Ishikawa (cell line): Measurements from ENCODE around the gene LRCOL1.

ENCODE experiments used
- CEBPB ChIP-seq: IDR thresholded peaks from 2 replicates; pipeline ENCODE4 v1.6.1; 2012
- CREB1 ChIP-seq: IDR thresholded peaks from 2 replicates; pipeline ENCODE4 v1.6.1; 2012; ENCODE audit warnings: low read depth
- EGR1 ChIP-seq: IDR thresholded peaks from 2 replicates; pipeline ENCODE4 v1.6.1; 2012
- EP300 ChIP-seq: IDR thresholded peaks from 2 replicates; pipeline ENCODE4 v1.6.1; 2012; ENCODE audit warnings: borderline replicate concordance
- FOXM1 ChIP-seq: IDR thresholded peaks from 2 replicates; pipeline ENCODE4 v1.6.1; 2012; ENCODE audit warnings: low read depth, borderline replicate concordance
- NFIC ChIP-seq: IDR thresholded peaks from 2 replicates; pipeline ENCODE4 v1.6.1; 2012
- RAD21 ChIP-seq: IDR thresholded peaks from 2 replicates; pipeline ENCODE4 v1.6.1; 2012; ENCODE audit warnings: low read depth
- TAF1 ChIP-seq: IDR thresholded peaks from 2 replicates; pipeline ENCODE4 v1.6.1; 2012; ENCODE audit warnings: low read depth, mild to moderate bottlenecking
- TCF12 ChIP-seq: IDR thresholded peaks from 2 replicates; pipeline ENCODE4 v1.6.1; 2012; ENCODE audit warnings: low read depth
- TEAD4 ChIP-seq: IDR thresholded peaks from 2 replicates; pipeline ENCODE4 v1.6.1; 2012
- USF1 ChIP-seq: IDR thresholded peaks from 2 replicates; pipeline ENCODE4 v1.6.1; 2012
- YY1 ChIP-seq: IDR thresholded peaks from 2 replicates; pipeline ENCODE4 v1.6.1; 2012; ENCODE audit warnings: low read depth
- ZBTB7A ChIP-seq: IDR thresholded peaks from 2 replicates; pipeline ENCODE4 v1.6.1; 2012; ENCODE audit warnings: low read depth
- TF ChIP-seq, protein P1 (sequence below): IDR thresholded peaks from 2 replicates; pipeline ENCODE4 v1.6.1; 2012; ENCODE audit warnings: low read depth, mild to moderate bottlenecking
- TF ChIP-seq, protein P2 (sequence below): IDR thresholded peaks from 2 replicates; pipeline ENCODE4 v1.6.1; 2012

The LRCOL1 gene

GRCh38 chr12:132619386-132620112 is 9.2 kb upstream of the LRCOL1 start:
- no peak for TF ChIP-seq TAF1
- TF ChIP-seq, protein P1, sequence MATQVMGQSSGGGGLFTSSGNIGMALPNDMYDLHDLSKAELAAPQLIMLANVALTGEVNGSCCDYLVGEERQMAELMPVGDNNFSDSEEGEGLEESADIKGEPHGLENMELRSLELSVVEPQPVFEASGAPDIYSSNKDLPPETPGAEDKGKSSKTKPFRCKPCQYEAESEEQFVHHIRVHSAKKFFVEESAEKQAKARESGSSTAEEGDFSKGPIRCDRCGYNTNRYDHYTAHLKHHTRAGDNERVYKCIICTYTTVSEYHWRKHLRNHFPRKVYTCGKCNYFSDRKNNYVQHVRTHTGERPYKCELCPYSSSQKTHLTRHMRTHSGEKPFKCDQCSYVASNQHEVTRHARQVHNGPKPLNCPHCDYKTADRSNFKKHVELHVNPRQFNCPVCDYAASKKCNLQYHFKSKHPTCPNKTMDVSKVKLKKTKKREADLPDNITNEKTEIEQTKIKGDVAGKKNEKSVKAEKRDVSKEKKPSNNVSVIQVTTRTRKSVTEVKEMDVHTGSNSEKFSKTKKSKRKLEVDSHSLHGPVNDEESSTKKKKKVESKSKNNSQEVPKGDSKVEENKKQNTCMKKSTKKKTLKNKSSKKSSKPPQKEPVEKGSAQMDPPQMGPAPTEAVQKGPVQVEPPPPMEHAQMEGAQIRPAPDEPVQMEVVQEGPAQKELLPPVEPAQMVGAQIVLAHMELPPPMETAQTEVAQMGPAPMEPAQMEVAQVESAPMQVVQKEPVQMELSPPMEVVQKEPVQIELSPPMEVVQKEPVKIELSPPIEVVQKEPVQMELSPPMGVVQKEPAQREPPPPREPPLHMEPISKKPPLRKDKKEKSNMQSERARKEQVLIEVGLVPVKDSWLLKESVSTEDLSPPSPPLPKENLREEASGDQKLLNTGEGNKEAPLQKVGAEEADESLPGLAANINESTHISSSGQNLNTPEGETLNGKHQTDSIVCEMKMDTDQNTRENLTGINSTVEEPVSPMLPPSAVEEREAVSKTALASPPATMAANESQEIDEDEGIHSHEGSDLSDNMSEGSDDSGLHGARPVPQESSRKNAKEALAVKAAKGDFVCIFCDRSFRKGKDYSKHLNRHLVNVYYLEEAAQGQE = no peak
- no peak for TF ChIP-seq TCF12
- TF ChIP-seq USF1 = no peak
- no peak for TF ChIP-seq EGR1
- TF ChIP-seq YY1 = no peak
- TF ChIP-seq ZBTB7A = no peak
- no peak for TF ChIP-seq NFIC

DNA sequence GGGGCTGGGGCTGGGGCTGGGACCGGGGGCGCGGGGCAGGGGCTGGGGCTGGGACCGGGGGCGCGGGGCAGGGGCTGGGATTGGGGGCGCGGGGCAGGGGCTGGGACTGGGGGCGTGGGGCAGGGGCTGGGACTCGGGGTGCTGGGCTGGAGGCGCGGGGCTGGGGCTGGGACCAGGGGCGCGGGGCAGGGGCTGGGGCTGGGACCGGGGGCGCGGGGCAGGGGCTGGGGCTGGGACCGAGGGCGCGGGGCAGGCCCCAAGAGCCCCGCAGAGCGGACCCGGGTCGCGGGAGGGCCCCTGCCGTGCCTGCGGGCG is 8.6 kb upstream of the LRCOL1 start:
- TF ChIP-seq FOXM1 = no peak
- TF ChIP-seq CREB1 = no peak
- TF ChIP-seq TCF12 = no peak

GRCh38 chr12:132618683-132619043 is 8.3 kb upstream of the LRCOL1 start, which contains the start of gene P2RX2:
Gene P2RX2, plus strand, starts transcription at chr12:132618776. Its CDS starts 41 bp downstream, at chr12:132618817.
- TF ChIP-seq, protein P1 = no peak
- no peak for TF ChIP-seq FOXM1
- TF ChIP-seq USF1 = no peak
- TF ChIP-seq ZBTB7A = peak; percentile 27; the same call in 1 of the 2 replicates
- TF ChIP-seq YY1 = no peak

GRCh38 chr12:132617822-132618682 is 7.7 kb upstream of the LRCOL1 start:
- TF ChIP-seq TCF12 = no peak; the same call in 1 of the 2 replicates
- TF ChIP-seq, protein P2, sequence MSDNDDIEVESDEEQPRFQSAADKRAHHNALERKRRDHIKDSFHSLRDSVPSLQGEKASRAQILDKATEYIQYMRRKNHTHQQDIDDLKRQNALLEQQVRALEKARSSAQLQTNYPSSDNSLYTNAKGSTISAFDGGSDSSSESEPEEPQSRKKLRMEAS = peak; percentile 87

GRCh38 chr12:132617135-132617701 is 6.8 kb upstream of the LRCOL1 start:
- TF ChIP-seq NFIC = no peak
- TF ChIP-seq FOXM1 = no peak
- no peak for TF ChIP-seq USF1
- no peak for TF ChIP-seq RAD21
- no peak for TF ChIP-seq TCF12
- TF ChIP-seq TAF1 = no peak
- TF ChIP-seq ZBTB7A = no peak
- TF ChIP-seq EP300 = no peak
- TF ChIP-seq EGR1 = no peak
- TF ChIP-seq, protein P1 = no peak
- no peak for TF ChIP-seq CEBPB
- TF ChIP-seq YY1 = no peak
- TF ChIP-seq CREB1 = no peak
- no peak for TF ChIP-seq TEAD4
- TF ChIP-seq, protein P2 = no peak
